K562 (cell line): ENCODE results near the gene PMP22. TPM values are rescaled to one million over a fixed set of nuclear protein-coding genes. Genes with fewer than 3 reads are reported as not detected.

Experiments used
- ATAC-seq: fragments of 200-7000 bp; cut with Tn5 transposase; 3 replicates; pipeline ENCODE4 v1.9.1; 2020; ENCODE audit warnings: moderate library complexity
- BruUV-seq: library from RNA; stranded (reverse); fragments of 400-500 nt; replicated peaks from 2 replicates; lab custom pipeline; 2021; lab: Mats Ljungman, UMichigan
- CTCF ChIA-PET: fragments of 300-600 bp; formaldehyde crosslinking; extraction: SDS; loops from one replicate; lab custom pipeline; 2021; ENCODE audit warnings: low intra/inter-chr PET ratio; lab: Yijun Ruan, JAX
- POLR2A ChIA-PET: fragments of 300-600, 350-650 bp; sonication (Branson Sonifier 250); formaldehyde crosslinking; extraction: SDS; loops from one replicate; lab custom pipeline; 2021; ENCODE audit warnings: antibody characterized with exemption, inconsistent platforms; lab: Yijun Ruan, JAX
- DNase-seq, 4 experiments: peaks; one replicate each; pipeline versions ENCODE4 v3.0.0 to v3.0.0-alpha.2; 2011 to 2018; ENCODE audit warnings: low spot score in 3 of 4, mixed read lengths in 3 of 4; ENCODE audit errors: extremely low read depth in 1 of 4
- FAIRE-seq: peaks from 2 replicates; lab custom pipeline; 2011; peaks lifted over from hg19 to GRCh38; lab: Jason Lieb, UNC
- H2AFZ ChIP-seq: 2 replicates; pipeline ENCODE4 v1.6.0; 2011; ENCODE audit warnings: low read depth, low read length, control low read depth, inconsistent platforms
- H3K27ac ChIP-seq: fragments of 200-600 bp; 3 replicates; pipeline ENCODE4 v1.8.0; 2011; ENCODE audit warnings: low read depth, mild to moderate bottlenecking, control low read depth, inconsistent platforms, low read length, moderate library complexity, mixed read lengths; ENCODE audit errors: extremely low read depth
- H3K27me3 ChIP-seq, 2 experiments: fragments of 300-600 bp in 1 of 2; 2 replicates in 1 of 2; 3 replicates in 1 of 2; pipeline versions ENCODE4 v1.6.0 to v1.8.0; 2011; ENCODE audit warnings: inconsistent platforms in 2 of 2, low read length in 2 of 2, mild to moderate bottlenecking in 1 of 2, mixed read lengths in 1 of 2, moderate library complexity in 1 of 2; ENCODE audit not compliant: control insufficient read depth in 2 of 2, insufficient read depth in 2 of 2
- H3K36me3 ChIP-seq: fragments of 300-600 bp; 3 replicates; pipeline ENCODE4 v1.8.0; 2011; ENCODE audit warnings: mild to moderate bottlenecking, low read length, inconsistent platforms; ENCODE audit not compliant: control insufficient read depth, insufficient read depth
- H3K4me1 ChIP-seq, 2 experiments: fragments of 200-600 bp in 1 of 2; replicated peaks in 1 of 2; 2 replicates in 1 of 2; 3 replicates in 1 of 2; pipeline versions ENCODE4 v1.5.1 to v1.8.0; 2011; ENCODE audit warnings: inconsistent platforms in 2 of 2, low read length in 2 of 2, mild to moderate bottlenecking in 1 of 2, mixed read lengths in 1 of 2, moderate library complexity in 1 of 2; ENCODE audit not compliant: control insufficient read depth in 2 of 2, insufficient read depth in 2 of 2
- H3K4me2 ChIP-seq: 2 replicates; pipeline ENCODE4 v1.6.1; 2011; ENCODE audit warnings: low read length, control low read depth, inconsistent platforms, mixed read lengths; ENCODE audit not compliant: insufficient read depth
- H3K4me3 ChIP-seq: fragments of 200-600 bp; sonication (generic), shearing (Covaris generic); 2 replicates; pipeline ENCODE4 v1.5.1; 2016; ENCODE audit warnings: control low read depth, inconsistent platforms
- H3K79me2 ChIP-seq: fragments of 200-600 bp; 3 replicates; pipeline ENCODE4 v1.8.0; 2011; ENCODE audit warnings: low read length, inconsistent platforms; ENCODE audit not compliant: control insufficient read depth, insufficient read depth
- H3K9ac ChIP-seq, 2 experiments: 2 replicates each; pipeline versions ENCODE4 v1.6.0 to v1.6.1; 2011; ENCODE audit warnings: low read depth in 2 of 2, low read length in 2 of 2, control low read depth in 1 of 2, inconsistent platforms in 1 of 2, mild to moderate bottlenecking in 1 of 2, mixed read lengths in 1 of 2; ENCODE audit not compliant: insufficient read depth in 1 of 2
- H3K9me1 ChIP-seq: one replicate; pipeline ENCODE4 v1.6.0; 2011; ENCODE audit warnings: inconsistent platforms, mild to moderate bottlenecking, low read length, moderate library complexity; ENCODE audit not compliant: control insufficient read depth, insufficient read depth
- H3K9me3 ChIP-seq: replicated peaks from 2 replicates; pipeline ENCODE4 v1.5.1; 2011; ENCODE audit warnings: low read depth, low read length, inconsistent platforms; ENCODE audit not compliant: control insufficient read depth, insufficient read depth
- H4K20me1 ChIP-seq: replicated peaks from 2 replicates; pipeline ENCODE4 v1.6.1; 2011; ENCODE audit warnings: low read length, inconsistent platforms, mixed read lengths; ENCODE audit not compliant: control insufficient read depth, insufficient read depth
- ATF2 ChIP-seq: sonication (generic); formaldehyde crosslinking; IDR thresholded peaks from 2 replicates; pipeline ENCODE4 v1.8.1; 2022; ENCODE audit warnings: missing genetic modification reagents
- FOXM1 ChIP-seq, 2 experiments: fragments of 450-650 bp in 1 of 2; sonication (generic) in 1 of 2; formaldehyde crosslinking in 1 of 2; IDR thresholded peaks; 2 replicates each; pipeline versions ENCODE4 v1.6.1 to v1.9.0; 2017 to 2022; ENCODE audit warnings: low read depth in 2 of 2, mild to moderate bottlenecking in 2 of 2, missing genetic modification reagents in 1 of 2, moderate library complexity in 1 of 2
- GABPB2 ChIP-seq: fragments of 250-450 bp; sonication (Bioruptor Pico); conservative IDR thresholded peaks from 2 replicates; pipeline ENCODE4 v1.5.1; 2021; ENCODE audit warnings: mild to moderate bottlenecking
- KDM4B ChIP-seq, 2 experiments: fragments of 450-650 bp in 1 of 2; sonication (generic) in 1 of 2; IDR thresholded peaks; 2 replicates each; pipeline ENCODE4 v1.6.1; 2016 to 2017; ENCODE audit warnings: borderline replicate concordance in 2 of 2, antibody characterized with exemption in 1 of 2, low read depth in 1 of 2, mild to moderate bottlenecking in 1 of 2
- NFE2L1 ChIP-seq: fragments of 450-650 bp; IDR thresholded peaks from 2 replicates; pipeline ENCODE4 v1.6.1; 2016; ENCODE audit warnings: missing genetic modification characterization, low read depth, mild to moderate bottlenecking, missing compliant biosample characterization, moderate library complexity, borderline replicate concordance
- NR2C1 ChIP-seq, 2 experiments: fragments of 450-650 bp; IDR thresholded peaks; 2 replicates each; pipeline ENCODE4 v1.6.1; 2017; ENCODE audit warnings: mild to moderate bottlenecking in 2 of 2, antibody characterized with exemption in 1 of 2, inconsistent platforms in 1 of 2, missing compliant biosample characterization in 1 of 2, missing genetic modification characterization in 1 of 2
- TFAM ChIP-seq: fragments of 250-450 bp; sonication (Bioruptor Pico); conservative IDR thresholded peaks from 2 replicates; pipeline ENCODE4 v1.5.0; 2021; ENCODE audit warnings: mild to moderate bottlenecking, moderate library complexity
- U2AF1 ChIP-seq: fragments of 200-400 bp; formaldehyde crosslinking; optimal IDR thresholded peaks from 2 replicates; pipeline ENCODE3; 2017; ENCODE audit warnings: mild to moderate bottlenecking, low read depth, low read length, moderate library complexity
- YY1 ChIP-seq, 3 experiments: IDR thresholded peaks; 2 replicates each; pipeline ENCODE4 v1.6.1; 2011; ENCODE audit warnings: low read length in 2 of 3, mild to moderate bottlenecking in 2 of 3, moderate library complexity in 2 of 3, borderline replicate concordance in 1 of 3, control low read depth in 1 of 3, low read depth in 1 of 3; ENCODE audit not compliant: insufficient read depth in 3 of 3, insufficient replicate concordance in 2 of 3, control insufficient read depth in 1 of 3, insufficient read length in 1 of 3; ENCODE audit errors: extremely low read depth in 1 of 3
- ZBTB7A ChIP-seq: IDR thresholded peaks from 2 replicates; pipeline ENCODE4 v1.6.1; 2011; ENCODE audit warnings: low read depth, mild to moderate bottlenecking, low read length, moderate library complexity, borderline replicate concordance; ENCODE audit not compliant: control insufficient read depth
- ZNF354B ChIP-seq: fragments of 250-450 bp; sonication (Bioruptor Pico); IDR thresholded peaks from 2 replicates; pipeline ENCODE4 v1.4.0; 2020
- ZNF586 ChIP-seq: fragments of 450-650 bp; formaldehyde crosslinking; conservative IDR thresholded peaks from 2 replicates; pipeline ENCODE4 v1.4.0; 2020; ENCODE audit warnings: mild to moderate bottlenecking, moderate library complexity
- WGBS: fragments of 100-300 bp; shearing (Covaris generic); methylation state at CpG from one replicate; pipeline ENCODE4 v1.1.6; 2016; ENCODE audit warnings: low coverage, mixed read lengths; ENCODE audit not compliant: insufficient coverage; ENCODE audit errors: missing lambda C conversion rate; 5-methylcytosine and 5-hydroxymethylcytosine counted together
- in situ Hi-C: fragments of 300-500 bp; cut with MboI; formaldehyde crosslinking; loops from 4 replicates; pipeline ENCODE4 v1.15.0; 2018; ENCODE audit warnings: inconsistent platforms, mixed read lengths
- intact Hi-C: fragments of 100-400 bp; cut with micrococcal nuclease; formaldehyde crosslinking; loops from 2 replicates; pipeline ENCODE4 v1.14.2; 2022
- polyA plus RNA-seq, 8 experiments: library from polyadenylated mRNA; depleted of rRNA in 4 of 8; stranded (reverse) in 5 of 8; unstranded in 3 of 8; fragments of >200 nt; fragmentation: Nextera tagmentation in 2 of 8; fragmentation: Illumina TruSeq in 1 of 8; extraction: Ambion mirVana in 2 of 8; extraction: Trizol in 1 of 8; gene quantifications; 2 replicates each; pipeline versions ENCODE4 v1.2.1 to v1.2.3, GENCODE V29; 2011 to 2014; ENCODE audit warnings: inconsistent platforms in 1 of 8, missing spikeins in 1 of 8
- total RNA-seq, 7 experiments: library from RNA; depleted of rRNA in 6 of 7; stranded (reverse); fragments of >200 nt in 6 of 7; fragmentation: Illumina TruSeq in 2 of 7; extraction: Trizol in 2 of 7; gene quantifications; 2 replicates each; pipeline versions ENCODE4 v1.2.1 to v1.2.3, GENCODE V29; 2011 to 2021; ENCODE audit warnings: low replicate concordance in 1 of 7
- TF ChIP-seq, protein P1 (sequence below), 2 experiments: fragments of 450-650 bp in 1 of 2; IDR thresholded peaks; 2 replicates each; pipeline ENCODE4 v1.6.1; 2011 to 2017; ENCODE audit warnings: low read depth in 2 of 2, antibody characterized with exemption in 1 of 2, borderline replicate concordance in 1 of 2, low read length in 1 of 2, mild to moderate bottlenecking in 1 of 2, mixed read lengths in 1 of 2; ENCODE audit not compliant: control insufficient read depth in 1 of 2

The PMP22 gene
- total and polyA plus RNA-seq, 9 of the 15 experiments (the other 6 are each of a cell fraction or from before 2014, with no cell fraction given) = 12.6 to 62.3 (median 25.8) TPM

- peak overlapping the region; percentile 81 for H2AFZ ChIP-seq
- peaks cover 0 to 5% of the 10 kb centered on the region in 2 experiments; a peak in 1 of 5 replicates for H3K27me3 ChIP-seq
- DNase-seq (peak; percentile 70 to 84 (median 72)), ATAC-seq (peak; percentile 69), FAIRE-seq (peak; percentile 83)
- peak overlapping the region; percentile 69 for H3K4me2 ChIP-seq
- 0 out of 4 replicates have a peak overlapping the region, but pooled peaks of 1 of the 2 experiments have one; percentile 7 for H3K9ac ChIP-seq
- peak overlapping the region; percentile 14; the same call in 1 of the 2 replicates for H3K4me3 ChIP-seq
- CTCF ChIA-PET = interaction anchor here (0.7 to 2.8 kb wide), 2 partner anchors 245 to 269 kb away, joined by 3 to 12 read pairs; no protein-coding TSS in a partner anchor
- H3K27ac ChIP-seq = peak overlapping the region; percentile 1; the same call in 1 of the 3 replicates
- H3K4me1 ChIP-seq = peaks cover 23 to 25% of the 10 kb centered on the region in 2 experiments
- in situ Hi-C loops (loop anchor here (5.0 to 25.0 kb wide), 2 partner anchors 245 to 705 kb away; no protein-coding TSS in a partner anchor), intact Hi-C loops (no loop called here)
- 1% methylated on average over 16 of the region's 17 CpGs for WGBS
- no TSS peak for BruUV-seq
- H3K9me1 ChIP-seq = no peaks in the 10 kb centered on the region
- H3K9me3 ChIP-seq = no peaks in the 10 kb centered on the region
- H4K20me1 ChIP-seq = no peaks in the 10 kb centered on the region
- H3K79me2 ChIP-seq = peaks cover 4% of the 10 kb centered on the region; the same call in 2 of the 3 replicates
- peaks cover 36% of the 10 kb centered on the region; the same call in 2 of the 3 replicates for H3K36me3 ChIP-seq
- POLR2A ChIA-PET = no interaction called here
- TF ChIP-seq ZBTB7A = no peak
- TF ChIP-seq U2AF1 = no peak
- TF ChIP-seq NR2C1 (IDR thresholded peaks at IDR 0.05) = no peak
- TF ChIP-seq NR2C1 (tag; IDR thresholded peaks at IDR 0.05) = no peak
- no peak for TF ChIP-seq NFE2L1 (tag)
- no peak for TF ChIP-seq TFAM (CRISPR knock-in tag)
- TF ChIP-seq ZNF586 (CRISPR knock-in tag) = no peak
- no peak for TF ChIP-seq ATF2 (CRISPR knock-in tag)
- no peak for TF ChIP-seq FOXM1 (IDR thresholded peaks at IDR 0.05; ENCODE audit: low read depth)
- no peak for TF ChIP-seq FOXM1 (CRISPR knock-in tag; IDR thresholded peaks at IDR 0.05; ENCODE audit: low read depth)
- TF ChIP-seq GABPB2 (CRISPR knock-in tag) = no peak
- TF ChIP-seq YY1 (IDR thresholded peaks at IDR 0.05; ENCODE audit: borderline replicate concordance in 1 of 3, control insufficient read depth in 1 of 3, extremely low read depth in 1 of 3, insufficient read depth in 3 of 3, insufficient read length in 1 of 3, insufficient replicate concordance in 2 of 3, low read depth in 1 of 3, low read length in 2 of 3) = no peak
- TF ChIP-seq, protein P1, sequence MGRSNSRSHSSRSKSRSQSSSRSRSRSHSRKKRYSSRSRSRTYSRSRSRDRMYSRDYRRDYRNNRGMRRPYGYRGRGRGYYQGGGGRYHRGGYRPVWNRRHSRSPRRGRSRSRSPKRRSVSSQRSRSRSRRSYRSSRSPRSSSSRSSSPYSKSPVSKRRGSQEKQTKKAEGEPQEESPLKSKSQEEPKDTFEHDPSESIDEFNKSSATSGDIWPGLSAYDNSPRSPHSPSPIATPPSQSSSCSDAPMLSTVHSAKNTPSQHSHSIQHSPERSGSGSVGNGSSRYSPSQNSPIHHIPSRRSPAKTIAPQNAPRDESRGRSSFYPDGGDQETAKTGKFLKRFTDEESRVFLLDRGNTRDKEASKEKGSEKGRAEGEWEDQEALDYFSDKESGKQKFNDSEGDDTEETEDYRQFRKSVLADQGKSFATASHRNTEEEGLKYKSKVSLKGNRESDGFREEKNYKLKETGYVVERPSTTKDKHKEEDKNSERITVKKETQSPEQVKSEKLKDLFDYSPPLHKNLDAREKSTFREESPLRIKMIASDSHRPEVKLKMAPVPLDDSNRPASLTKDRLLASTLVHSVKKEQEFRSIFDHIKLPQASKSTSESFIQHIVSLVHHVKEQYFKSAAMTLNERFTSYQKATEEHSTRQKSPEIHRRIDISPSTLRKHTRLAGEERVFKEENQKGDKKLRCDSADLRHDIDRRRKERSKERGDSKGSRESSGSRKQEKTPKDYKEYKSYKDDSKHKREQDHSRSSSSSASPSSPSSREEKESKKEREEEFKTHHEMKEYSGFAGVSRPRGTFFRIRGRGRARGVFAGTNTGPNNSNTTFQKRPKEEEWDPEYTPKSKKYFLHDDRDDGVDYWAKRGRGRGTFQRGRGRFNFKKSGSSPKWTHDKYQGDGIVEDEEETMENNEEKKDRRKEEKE (IDR thresholded peaks at IDR 0.05; ENCODE audit: borderline replicate concordance in 1 of 2, control insufficient read depth in 1 of 2, low read depth in 2 of 2, low read length in 1 of 2) = no peak
- TF ChIP-seq ZNF354B (CRISPR knock-in tag) = no peak
- no peak for TF ChIP-seq KDM4B (IDR thresholded peaks at IDR 0.05; ENCODE audit: borderline replicate concordance in 2 of 2, low read depth in 1 of 2)
Measured at GRCh38 chr17:15257258-15257788, 7.8 kb downstream of the PMP22 start.
